GM18511 (cell line): Measurements from ENCODE around the gene ZNF26.
"Not testable (repeated sequence)": the region's sequence is repeated elsewhere in the genome, so short reads cannot be mapped to it uniquely, and the experiment has no call there.

Source experiments
- ATAC-seq: cut with Tn5 transposase; IDR thresholded peaks from one replicate; pipeline ENCODE4 v1.9.1; 2021; ENCODE audit warnings: mild to moderate bottlenecking, moderate library complexity; ENCODE audit not compliant: unreplicated experiment

The ZNF26 gene, protein sequence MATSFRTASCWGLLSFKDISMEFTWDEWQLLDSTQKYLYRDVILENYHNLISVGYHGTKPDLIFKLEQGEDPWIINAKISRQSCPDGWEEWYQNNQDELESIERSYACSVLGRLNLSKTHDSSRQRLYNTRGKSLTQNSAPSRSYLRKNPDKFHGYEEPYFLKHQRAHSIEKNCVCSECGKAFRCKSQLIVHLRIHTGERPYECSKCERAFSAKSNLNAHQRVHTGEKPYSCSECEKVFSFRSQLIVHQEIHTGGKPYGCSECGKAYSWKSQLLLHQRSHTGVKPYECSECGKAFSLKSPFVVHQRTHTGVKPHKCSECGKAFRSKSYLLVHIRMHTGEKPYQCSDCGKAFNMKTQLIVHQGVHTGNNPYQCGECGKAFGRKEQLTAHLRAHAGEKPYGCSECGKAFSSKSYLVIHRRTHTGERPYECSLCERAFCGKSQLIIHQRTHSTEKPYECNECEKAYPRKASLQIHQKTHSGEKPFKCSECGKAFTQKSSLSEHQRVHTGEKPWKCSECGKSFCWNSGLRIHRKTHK

DNA sequence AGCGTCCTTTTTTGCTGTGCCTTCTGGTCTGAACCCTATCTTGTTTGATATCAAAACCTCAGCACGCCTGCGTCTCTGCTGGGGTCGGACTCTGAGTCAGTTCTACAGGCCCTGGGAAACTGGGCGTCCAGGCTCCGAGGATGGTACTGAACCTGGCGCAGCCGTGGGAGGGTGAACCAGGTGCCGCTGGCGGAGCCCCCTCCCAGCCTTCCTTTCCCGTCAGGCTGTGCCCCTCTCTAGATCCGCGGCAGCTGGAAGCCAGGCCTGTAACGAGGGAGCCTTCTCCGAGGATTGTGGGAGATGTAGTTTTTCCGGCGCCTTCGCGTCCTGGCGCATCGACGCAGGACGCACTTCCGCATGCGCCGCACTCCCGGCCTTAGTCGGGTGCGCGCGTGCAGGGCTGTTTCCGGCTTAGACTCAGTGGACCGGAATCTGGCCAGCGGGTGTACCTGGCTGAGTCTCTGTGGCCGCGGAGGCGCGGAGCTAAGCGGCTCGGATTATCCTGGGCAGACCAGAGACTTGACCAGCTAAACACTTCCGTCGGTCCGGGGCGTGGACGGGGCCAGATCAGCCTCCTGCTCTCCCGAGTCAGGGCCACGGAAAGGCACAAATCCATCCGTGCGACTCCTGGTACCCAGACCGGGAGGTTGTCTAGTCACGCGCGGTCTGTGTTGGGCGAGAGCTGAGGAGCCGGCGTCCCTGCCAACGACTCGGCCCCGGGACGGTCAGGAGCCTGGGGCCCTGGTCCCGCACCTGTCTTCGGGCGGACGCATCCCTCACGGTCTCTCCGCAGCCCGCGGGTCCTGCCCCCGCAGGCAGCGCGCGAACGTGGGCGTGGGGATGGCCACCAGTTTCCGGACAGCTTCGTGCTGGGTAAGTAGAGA, at the start of gene ZNF26:
Gene ZNF26, plus strand, starts transcription at position 367 of the 884 bp plus-strand sequence. Its CDS starts 474 bp downstream, at position 841.
- peak; percentile 98 for ATAC-seq

DNA sequence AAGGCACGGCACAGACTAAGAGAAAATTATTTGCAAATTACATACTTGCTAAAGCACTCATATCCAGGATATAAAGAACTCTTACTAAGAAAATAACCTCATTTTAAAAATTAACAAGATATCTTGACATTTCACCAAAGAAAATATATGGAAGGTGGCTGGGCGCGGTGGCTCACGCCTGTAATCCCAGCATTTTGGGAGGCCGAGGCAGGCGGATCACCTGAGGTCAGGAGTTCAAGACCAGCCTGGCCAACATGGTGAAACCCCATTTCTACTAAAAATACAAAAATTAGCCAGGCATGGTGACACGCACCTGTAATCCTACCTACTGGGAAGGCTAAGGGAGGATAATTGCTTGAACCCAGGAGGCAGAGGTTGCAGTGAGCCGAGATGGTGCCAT, 49.2 kb upstream of the ZNF26 start:
- ATAC-seq: not testable (repeated sequence)

DNA sequence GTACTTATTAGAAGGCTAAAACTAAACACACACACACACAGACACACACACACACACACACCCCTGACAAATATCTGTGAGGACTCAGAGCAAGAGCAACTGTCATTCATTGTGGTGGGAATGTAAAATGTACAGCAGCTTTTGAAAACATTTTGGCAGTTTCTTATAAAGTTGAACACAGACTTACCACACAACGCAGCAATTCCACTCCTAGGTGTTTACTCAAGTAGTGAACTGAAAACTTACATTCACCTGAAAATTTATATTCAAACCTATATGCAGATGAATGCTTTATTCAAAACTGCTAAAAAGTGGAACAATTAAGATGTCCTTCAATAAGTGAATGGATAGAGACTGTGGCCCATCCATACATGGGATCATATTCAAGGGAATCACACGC, 48.7 kb upstream of the ZNF26 start:
- ATAC-seq: no peak

DNA sequence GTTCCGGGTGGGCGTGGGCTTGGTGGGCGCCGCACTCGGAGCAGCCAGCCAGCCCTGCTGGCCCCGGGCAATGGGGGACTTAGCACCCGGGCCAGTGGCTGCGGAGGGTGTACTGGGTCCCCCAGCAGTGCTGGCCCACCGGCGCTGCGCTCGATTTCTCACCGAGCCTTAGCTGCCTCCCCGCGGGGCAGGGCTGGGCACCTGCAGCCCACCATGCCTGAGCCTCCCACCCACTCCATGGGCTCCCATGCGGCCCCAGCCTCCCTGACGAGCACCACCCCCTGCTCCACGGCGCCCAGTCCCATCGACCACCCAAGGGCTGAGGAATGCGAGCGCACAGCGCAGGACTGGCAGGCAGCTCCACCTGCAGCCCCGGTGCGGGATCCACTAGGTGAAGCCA, 47.4 kb upstream of the ZNF26 start:
- not testable (repeated sequence) for ATAC-seq

DNA sequence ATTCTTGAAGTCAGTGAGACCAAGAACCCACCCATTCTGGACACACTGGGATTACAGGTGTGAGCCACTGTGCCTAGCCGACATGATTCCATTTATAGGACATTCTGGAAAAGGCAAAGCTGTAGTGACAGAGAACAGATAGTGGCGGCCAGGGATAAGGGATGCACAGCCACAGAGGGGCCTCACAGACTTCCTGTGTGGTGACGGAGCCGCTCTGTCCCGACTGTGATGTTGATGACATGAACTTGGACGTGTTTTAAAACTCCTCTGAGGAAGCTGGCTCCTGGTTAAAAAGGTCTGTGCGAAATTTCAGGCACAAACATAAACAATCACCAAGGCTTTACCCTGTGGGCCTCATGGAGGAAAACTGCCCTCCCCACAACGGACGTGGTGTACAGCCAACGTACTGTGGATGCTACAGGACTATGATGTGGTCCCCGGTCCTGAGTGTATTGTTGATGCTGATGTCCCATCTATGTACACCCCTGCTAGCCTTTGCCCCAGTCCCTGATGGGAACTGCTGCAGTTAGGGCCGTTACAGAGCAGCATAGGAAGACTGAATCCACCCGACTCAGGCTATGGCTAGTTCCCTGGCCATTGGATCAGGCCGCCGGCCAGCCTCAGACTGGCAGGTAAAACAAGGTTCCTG, 46.0 kb upstream of the ZNF26 start:
- no peak for ATAC-seq

DNA sequence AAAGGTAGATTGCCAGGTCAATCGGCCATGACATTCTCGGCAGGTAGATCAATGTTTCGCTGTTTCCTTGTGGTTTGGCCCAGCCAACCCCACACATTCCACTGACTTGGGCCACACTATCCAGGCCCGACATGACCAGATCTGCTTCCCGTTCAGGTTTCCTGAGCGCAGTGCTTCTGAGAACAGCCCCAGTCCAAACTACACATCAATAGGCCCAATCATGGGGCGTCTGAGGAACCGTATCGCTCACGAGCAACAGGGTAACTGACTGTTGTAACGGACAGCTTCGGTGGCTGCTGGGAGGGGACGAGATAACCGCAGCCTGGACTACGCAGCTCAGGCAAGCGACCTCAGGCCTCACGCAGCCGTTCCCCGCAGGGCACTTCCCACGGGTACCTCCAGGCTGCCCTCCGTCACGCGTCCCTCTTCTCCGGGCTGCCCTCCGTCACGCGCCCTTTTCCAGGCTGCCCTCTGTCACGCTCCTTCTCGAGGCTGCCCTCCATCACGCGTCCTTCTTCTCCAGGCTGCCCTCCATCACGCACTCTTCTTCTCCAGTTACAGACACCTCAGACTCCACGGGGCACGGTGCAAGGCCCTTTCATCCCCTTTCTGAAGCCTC, 44.7 kb upstream of the ZNF26 start:
- ATAC-seq: no peak

DNA sequence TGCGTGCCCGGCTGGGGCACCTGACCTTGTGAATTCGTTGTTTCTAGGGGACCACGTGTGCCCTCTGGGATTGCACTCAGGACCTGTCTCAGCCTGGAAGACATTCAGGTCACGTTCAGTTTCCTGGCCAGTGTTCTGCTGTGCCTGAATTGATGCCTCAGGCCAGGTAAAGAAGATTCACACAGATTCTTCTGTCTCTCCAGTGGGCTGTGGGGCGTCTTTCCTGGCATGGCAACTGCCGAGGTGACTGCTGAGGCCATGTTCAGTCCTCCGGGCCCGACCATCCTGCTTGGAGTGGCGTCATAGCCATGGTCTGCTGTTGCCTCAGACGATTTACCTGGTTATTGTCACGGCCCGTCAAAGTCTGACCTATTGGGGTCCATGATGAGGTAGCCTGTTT, 43.6 kb upstream of the ZNF26 start:
- ATAC-seq: no peak

DNA sequence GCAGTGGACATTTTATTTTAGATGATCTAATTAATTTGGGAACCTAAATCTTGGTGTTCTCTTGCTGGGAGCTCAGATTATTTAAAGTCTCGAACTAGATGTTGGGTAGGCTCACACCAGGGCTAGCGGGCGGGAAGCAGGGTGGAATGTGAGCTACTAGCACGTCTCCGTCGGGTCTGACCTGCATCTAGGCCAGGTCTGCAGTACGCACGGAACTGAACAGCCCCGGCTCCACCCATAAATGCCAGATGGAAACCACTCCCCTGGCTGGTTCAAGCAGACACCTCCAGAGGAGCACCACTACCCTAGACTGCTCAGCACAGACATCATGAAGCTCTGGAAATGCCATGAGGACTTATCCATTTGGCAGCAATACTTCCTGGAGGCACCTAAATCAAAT, 40.4 kb upstream of the ZNF26 start:
- no peak for ATAC-seq

DNA sequence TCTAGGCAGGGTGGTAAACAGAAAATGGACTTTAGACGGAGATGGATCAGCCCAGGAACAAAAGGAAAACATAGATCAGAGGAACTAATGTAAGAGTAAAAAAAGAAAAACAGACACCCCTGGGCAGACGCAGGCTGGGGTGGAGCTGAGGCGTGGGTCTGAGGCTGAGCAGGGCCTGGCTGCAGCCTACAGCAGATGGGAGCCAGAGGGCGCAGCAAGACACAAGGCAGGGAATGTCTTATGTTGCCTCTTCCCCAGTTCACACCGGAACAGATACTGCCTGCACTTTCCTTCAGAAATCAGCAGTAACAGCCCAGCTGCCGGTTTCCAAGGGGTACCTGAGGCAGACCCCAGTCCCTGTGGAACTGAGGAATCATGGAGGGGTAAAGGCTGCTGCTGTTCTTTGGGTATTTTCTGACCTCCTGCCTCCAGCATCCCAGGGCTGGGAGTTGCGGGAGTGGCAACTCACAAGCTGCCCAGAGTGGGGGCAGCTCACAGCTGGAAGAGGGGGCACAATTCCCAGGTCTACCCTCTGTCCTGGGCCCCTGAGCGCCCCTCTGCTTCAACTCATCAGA, 39.8 kb upstream of the ZNF26 start:
- ATAC-seq: no peak

DNA sequence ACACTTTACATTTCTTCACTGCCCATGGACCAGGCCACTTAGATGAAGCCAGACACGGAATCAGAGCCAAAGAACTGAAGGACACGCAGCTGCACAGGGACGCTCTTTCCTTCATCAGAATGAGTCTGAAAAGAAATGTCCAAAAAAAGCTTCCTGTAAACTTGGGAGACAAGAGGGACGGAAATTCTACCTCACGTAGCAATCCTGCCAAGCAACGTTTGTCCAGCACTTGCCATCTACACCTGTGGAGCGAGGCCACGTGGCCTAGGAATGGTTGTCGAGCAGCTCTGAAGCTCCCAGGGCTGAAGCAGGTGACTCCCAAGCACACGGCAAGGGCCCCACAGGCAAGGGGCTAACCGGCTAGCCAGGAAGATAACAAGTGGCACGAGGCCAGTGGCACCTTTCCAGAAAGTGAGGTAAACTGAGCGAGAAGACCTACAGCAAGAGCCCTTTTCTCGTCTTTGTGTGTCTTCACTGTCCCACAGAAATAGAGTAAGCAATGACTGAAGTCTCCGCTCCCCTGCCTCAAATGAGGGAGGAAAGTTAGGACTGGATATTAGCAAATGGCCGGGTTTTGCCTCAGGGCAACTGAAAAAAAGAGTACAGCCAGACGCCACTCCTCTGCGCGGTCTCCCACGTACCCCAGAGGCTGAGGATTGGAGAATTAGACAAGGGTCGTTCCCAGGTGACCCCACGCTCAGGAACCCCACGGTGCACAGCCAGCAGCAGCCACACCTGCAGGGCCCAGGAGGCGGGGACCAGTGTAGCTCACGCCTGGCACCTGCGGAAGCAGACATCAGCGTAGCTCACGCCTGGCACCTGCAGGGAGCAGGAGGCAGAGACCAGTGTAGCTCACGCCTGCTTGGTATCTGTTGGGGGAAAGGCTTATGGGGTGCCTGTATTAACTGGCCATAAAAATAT, 37.8 kb upstream of the ZNF26 start:
- no peak for ATAC-seq

DNA sequence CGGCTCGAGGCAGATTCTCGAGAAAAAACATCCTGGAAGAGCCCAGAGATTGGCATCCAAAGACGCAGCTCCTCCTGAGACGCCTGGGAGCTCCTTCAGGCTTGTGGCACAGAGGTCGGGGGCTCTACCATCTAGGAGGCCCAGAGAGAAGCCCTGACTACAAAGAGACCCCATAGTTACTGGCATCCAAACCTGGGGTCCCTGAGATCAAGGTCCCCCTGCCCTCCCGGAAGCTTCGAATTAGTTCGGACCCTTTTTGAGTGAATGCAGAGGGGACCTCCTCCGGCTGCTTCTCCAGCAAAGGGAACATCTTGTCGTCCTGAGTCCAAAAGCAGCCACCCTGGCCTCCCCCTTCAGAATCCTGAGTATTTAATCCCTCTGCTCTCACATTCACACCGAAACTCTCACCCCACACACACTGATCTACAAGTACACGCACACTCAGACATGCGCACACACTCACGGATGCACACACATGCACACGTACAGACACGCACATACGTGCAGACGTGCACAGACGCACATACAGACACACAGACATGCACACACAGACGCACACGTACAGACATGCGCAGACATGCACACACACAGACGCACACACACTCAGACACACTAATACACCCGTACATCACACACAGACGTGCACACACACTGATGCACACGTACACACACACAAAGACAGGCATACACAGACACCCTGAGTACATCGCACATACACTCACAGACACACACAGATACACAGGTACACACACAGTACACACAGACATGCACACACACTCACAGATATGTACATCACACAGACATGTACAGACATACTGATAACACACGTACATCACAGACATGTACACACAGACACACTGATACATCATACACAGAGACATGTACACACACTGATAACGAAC, 36.0 kb upstream of the ZNF26 start:
- ATAC-seq: no peak

DNA sequence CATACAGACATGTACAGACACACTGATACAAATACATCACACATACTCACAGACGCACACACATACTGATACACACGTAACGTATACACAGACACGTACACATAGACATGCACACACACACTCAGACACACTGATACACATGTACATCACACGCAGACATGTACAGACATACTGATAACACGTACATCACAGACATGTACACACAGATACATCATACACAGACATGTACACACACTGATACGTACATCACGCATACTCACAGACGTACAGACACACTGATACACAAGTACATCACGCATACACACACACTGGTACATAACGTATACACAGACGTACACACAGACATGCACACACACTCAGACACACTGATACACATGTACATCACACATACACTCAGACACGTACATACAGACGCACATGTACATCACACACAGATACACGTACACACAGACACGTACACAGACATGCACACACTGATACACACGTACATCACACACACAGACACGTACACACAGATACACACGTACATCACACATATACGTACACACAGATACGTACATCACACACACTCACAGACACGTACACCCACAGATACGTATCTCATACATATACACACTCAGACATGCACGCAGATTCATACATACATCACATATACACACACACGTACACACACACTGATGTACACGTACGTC, 35.2 kb upstream of the ZNF26 start:
- ATAC-seq: no peak

DNA sequence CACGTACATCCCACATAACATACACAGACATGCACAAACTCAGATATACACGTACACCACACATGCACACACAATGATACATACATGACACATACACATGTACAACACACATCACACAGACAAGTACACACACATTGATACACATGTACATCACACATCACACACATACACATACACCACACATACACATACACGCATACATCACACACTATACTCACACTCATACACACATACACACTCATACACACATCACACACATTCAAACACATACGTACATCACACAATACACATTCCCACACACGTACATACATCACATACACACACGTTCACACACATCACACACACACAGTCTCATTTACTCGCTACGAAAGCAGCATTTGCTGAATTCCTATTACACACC, 34.5 kb upstream of the ZNF26 start:
- no peak for ATAC-seq

DNA sequence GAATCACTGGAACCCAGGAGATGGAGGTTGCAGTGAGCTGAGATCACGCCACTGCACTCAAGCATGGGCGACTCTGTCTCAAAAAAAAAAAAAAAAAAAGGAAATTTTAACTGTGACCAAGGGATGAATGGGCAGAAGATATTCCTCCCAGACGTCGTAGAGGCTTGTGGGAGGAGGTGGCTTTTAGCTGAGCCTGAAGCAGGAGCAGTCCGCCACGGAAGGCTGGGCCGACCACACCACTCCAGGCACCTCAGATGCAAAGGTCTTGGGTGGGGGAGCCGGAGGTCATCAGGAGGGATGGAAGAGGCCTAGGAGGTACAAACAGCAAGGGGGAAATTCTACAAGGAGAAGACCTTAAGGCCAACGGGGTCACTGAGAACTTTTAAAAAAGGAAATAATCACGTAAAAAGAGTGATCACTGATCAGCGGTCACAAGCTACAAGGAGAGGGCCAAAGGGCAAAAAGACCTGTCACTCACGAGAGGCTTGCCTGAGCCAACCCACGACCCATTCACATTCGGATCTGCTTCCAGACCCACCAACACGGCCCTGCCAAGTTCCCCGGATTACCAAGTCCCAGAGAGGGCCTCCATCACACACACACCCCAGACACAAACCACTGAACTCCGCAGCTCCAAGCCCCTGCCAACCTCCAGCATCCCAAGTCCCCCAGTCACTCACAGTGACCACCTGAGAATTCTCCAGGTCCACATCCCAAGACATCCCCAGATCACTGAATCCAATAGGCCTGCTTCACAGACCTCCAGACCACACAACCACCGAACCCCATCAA, 33.6 kb upstream of the ZNF26 start:
- no peak for ATAC-seq

DNA sequence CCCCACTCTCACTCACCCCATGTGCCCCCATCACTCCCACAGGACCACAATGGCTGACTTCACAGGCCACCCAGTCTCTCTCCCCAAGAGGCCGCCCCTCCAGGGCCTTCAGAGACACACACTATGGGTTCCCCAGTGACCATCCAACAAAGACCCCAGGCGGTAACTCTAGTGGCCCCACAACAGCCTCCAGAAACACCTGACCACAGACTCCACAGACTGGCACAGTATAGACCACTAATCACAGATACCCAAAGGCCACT, 33.1 kb upstream of the ZNF26 start:
- ATAC-seq: no peak

DNA sequence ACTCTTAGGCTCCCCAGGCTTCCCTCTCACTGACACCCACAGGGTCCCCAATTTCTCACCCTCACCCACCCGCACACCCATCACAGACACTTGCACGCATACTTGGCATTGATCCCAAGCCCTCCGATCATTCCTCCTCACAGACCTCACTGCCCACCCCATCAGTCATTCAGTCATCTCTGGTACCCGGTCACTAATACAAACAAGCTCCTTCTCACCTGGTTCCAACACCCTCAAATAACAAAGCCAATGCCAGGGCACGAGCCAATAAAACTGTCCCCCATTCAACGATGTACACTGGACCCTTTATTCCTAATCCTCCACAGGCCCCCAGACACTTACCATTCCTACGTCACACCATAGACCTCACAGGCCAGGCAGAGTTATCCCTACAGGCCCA, 32.4 kb upstream of the ZNF26 start:
- ATAC-seq: no peak

DNA sequence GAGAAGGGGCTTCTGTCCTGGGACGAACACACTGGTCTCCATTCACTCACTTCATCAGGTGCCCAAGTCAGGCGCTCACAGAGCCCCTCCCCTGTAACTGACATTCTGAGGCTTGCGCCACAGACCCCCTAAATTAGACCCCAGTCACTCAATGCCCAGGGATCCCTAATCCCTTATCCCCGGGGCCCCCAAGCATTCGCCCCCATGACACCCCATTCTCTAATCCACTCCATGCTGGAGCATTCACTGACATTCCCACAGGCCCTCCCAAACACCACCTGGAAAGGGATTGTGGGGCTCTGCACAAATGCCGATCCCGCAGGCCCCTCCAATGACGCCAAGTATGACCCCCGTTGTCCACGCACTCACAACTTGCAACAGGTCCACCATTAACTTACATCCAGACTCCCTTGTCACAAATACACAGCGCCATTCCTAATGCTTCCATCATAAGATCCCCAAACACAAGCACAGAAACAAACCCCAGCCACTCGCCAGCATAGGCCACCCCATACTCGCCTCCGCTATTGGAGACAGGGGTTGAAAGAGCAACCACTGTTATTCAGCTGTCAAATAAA, 31.6 kb upstream of the ZNF26 start:
- ATAC-seq: no peak
